HepG2 (cell line): ENCODE data around the gene GRAMD1A. TPM values are rescaled to one million over a fixed set of nuclear protein-coding genes. Genes with fewer than 3 reads are reported as not detected.

Experiments used
- ATAC-seq: fragments of 200-7000 bp; cut with Tn5 transposase; 3 replicates; pipeline ENCODE4 v1.9.1; 2020; ENCODE audit warnings: mild to moderate bottlenecking, moderate library complexity
- BruUV-seq: library from RNA; stranded (reverse); fragments of 400-500 nt; replicated peaks from 2 replicates; lab custom pipeline; 2021; lab: Mats Ljungman, UMichigan
- CTCF ChIA-PET: fragments of 300-600 bp; formaldehyde crosslinking; extraction: SDS; loops from one replicate; lab custom pipeline; 2021; ENCODE audit warnings: low total read pairs, inconsistent platforms, low intra/inter-chr PET ratio; lab: Yijun Ruan, JAX
- POLR2A ChIA-PET: fragments of 350-600 bp; sonication (Branson Sonifier 250); formaldehyde crosslinking; loops from one replicate; lab custom pipeline; 2020; ENCODE audit warnings: antibody characterized with exemption, inconsistent platforms; lab: Yijun Ruan, JAX
- DNase-seq: peaks from one replicate; pipeline ENCODE4 v3.0.0-alpha.2; 2015; ENCODE audit warnings: low spot score
- FAIRE-seq: peaks from 3 replicates; lab custom pipeline; 2011; peaks lifted over from hg19 to GRCh38; lab: Jason Lieb, UNC
- H2AFZ ChIP-seq: one replicate; pipeline ENCODE4 v1.6.1; 2011; ENCODE audit warnings: low read length, inconsistent platforms
- H3K27ac ChIP-seq: fragments of 300-600 bp; 3 replicates; pipeline ENCODE4 v1.8.0; 2011; ENCODE audit warnings: mixed run types, mild to moderate bottlenecking, mixed read lengths, low read length, inconsistent platforms; ENCODE audit not compliant: insufficient read depth; ENCODE audit errors: extremely low read length
- H3K27me3 ChIP-seq, 2 experiments: fragments of 200-600 bp in 1 of 2; 2 replicates in 1 of 2; 3 replicates in 1 of 2; pipeline versions ENCODE4 v1.6.0 to v1.8.0; 2011; ENCODE audit warnings: low read length in 2 of 2, mild to moderate bottlenecking in 2 of 2, moderate library complexity in 2 of 2, inconsistent platforms in 1 of 2; ENCODE audit not compliant: insufficient read depth in 2 of 2, control insufficient read depth in 1 of 2
- H3K36me3 ChIP-seq, 2 experiments: fragments of 200-600 bp in 1 of 2; replicated peaks in 1 of 2; 2 replicates in 1 of 2; 3 replicates in 1 of 2; pipeline versions ENCODE4 v1.5.1 to v1.8.0; 2011; ENCODE audit warnings: low read length in 2 of 2, inconsistent platforms in 1 of 2; ENCODE audit not compliant: insufficient read depth in 2 of 2, control insufficient read depth in 1 of 2
- H3K4me1 ChIP-seq: 2 replicates; pipeline ENCODE4 v1.5.1; 2012; ENCODE audit warnings: low read length, inconsistent platforms; ENCODE audit not compliant: insufficient read depth
- H3K4me2 ChIP-seq: 2 replicates; pipeline ENCODE4 v1.6.0; 2011; ENCODE audit warnings: low read depth, low read length, inconsistent platforms
- H3K4me3 ChIP-seq, 3 experiments: fragments of 200-600 bp in 1 of 3; sonication (generic), shearing (Covaris generic) in 1 of 3; replicated peaks in 1 of 3; 2 replicates each; pipeline ENCODE4 v1.5.1; 2011 to 2016; ENCODE audit warnings: low read length in 3 of 3, inconsistent platforms in 2 of 3, low read depth in 2 of 3, mild to moderate bottlenecking in 2 of 3, control low read depth in 1 of 3, mixed read lengths in 1 of 3; ENCODE audit not compliant: insufficient read depth in 1 of 3
- H3K79me2 ChIP-seq: one replicate; pipeline ENCODE4 v1.6.1; 2011; ENCODE audit warnings: low read length, inconsistent platforms; ENCODE audit not compliant: insufficient read depth
- H3K9ac ChIP-seq: 2 replicates; pipeline ENCODE4 v1.6.0; 2011; ENCODE audit warnings: mild to moderate bottlenecking, low read depth, low read length, inconsistent platforms; ENCODE audit not compliant: insufficient read depth
- H3K9me3 ChIP-seq: 2 replicates; pipeline ENCODE4 v1.5.1; 2012; ENCODE audit warnings: mild to moderate bottlenecking, low read length
- H4K20me1 ChIP-seq: 2 replicates; pipeline ENCODE4 v1.6.0; 2011; ENCODE audit warnings: inconsistent platforms, mild to moderate bottlenecking, low read length, moderate library complexity; ENCODE audit not compliant: insufficient read depth
- BCL3 ChIP-seq: sonication (generic); formaldehyde crosslinking; IDR thresholded peaks from 2 replicates; pipeline ENCODE4 v1.5.1; 2020; ENCODE audit warnings: mild to moderate bottlenecking, missing genetic modification reagents, moderate library complexity
- HHEX ChIP-seq: IDR thresholded peaks from 2 replicates; pipeline ENCODE4 v1.6.1; 2016; ENCODE audit warnings: control low read depth
- MIER2 ChIP-seq: IDR thresholded peaks from 2 replicates; pipeline ENCODE4 v1.6.1; 2016; ENCODE audit warnings: missing biosample characterization, missing genetic modification reagents
- NFKBIZ ChIP-seq: IDR thresholded peaks from 2 replicates; pipeline ENCODE4 v1.6.1; 2018; ENCODE audit warnings: missing genetic modification reagents, missing compliant biosample characterization
- PHF21A ChIP-seq: sonication (generic); formaldehyde crosslinking; IDR thresholded peaks from 2 replicates; pipeline ENCODE4 v1.5.0; 2020; ENCODE audit warnings: mild to moderate bottlenecking, missing genetic modification reagents
- SSRP1 ChIP-seq: IDR thresholded peaks from 2 replicates; pipeline ENCODE4 v1.6.1; 2016; ENCODE audit warnings: control low read depth
- ZC3H13 ChIP-seq: sonication (generic); formaldehyde crosslinking; IDR thresholded peaks from 2 replicates; pipeline ENCODE4 v1.8.1; 2023; ENCODE audit warnings: mild to moderate bottlenecking, missing genetic modification reagents, moderate library complexity
- ZFP1 ChIP-seq: IDR thresholded peaks from 2 replicates; pipeline ENCODE4 v1.6.1; 2016
- ZMYM2 ChIP-seq: sonication (generic); formaldehyde crosslinking; IDR thresholded peaks from 2 replicates; pipeline ENCODE4 v1.8.0; 2022; ENCODE audit warnings: mild to moderate bottlenecking, missing genetic modification reagents
- ZMYM3 ChIP-seq: sonication (generic); formaldehyde crosslinking; IDR thresholded peaks from 2 replicates; pipeline ENCODE4 v1.5.1; 2020; ENCODE audit warnings: mild to moderate bottlenecking, missing genetic modification reagents
- ZNF264 ChIP-seq: sonication (generic); formaldehyde crosslinking; IDR thresholded peaks from 2 replicates; pipeline ENCODE4 v1.4.0; 2020; ENCODE audit warnings: missing genetic modification reagents
- ZNF629 ChIP-seq: sonication (generic); formaldehyde crosslinking; conservative IDR thresholded peaks from 2 replicates; pipeline ENCODE4 v1.5.0; 2020; ENCODE audit warnings: missing genetic modification reagents
- WGBS: methylation state at CpG from one replicate; pipeline ENCODE4 v1.1.6; 2017; ENCODE audit warnings: low lambda C conversion rate; 5-methylcytosine and 5-hydroxymethylcytosine counted together
- in situ Hi-C: cut with HindIII; loops from 2 replicates; pipeline ENCODE4 v1.10.0; 2017; ENCODE audit warnings: low pct_unique_long_range_greater_than_20kb; ENCODE audit not compliant: extremely low pct_ligation_motif_present
- intact Hi-C: fragments of 100-400 bp; cut with micrococcal nuclease; formaldehyde crosslinking; loops from one replicate; pipeline ENCODE4 v1.10.0; 2022; ENCODE audit not compliant: unreplicated experiment
- polyA plus RNA-seq, 8 experiments: library from polyadenylated mRNA; depleted of rRNA in 3 of 8; stranded (reverse) in 7 of 8; unstranded in 1 of 8; fragments of >200 nt; fragmentation: Illumina TruSeq in 4 of 8; extraction: Trizol in 4 of 8; gene quantifications; 2 replicates each; pipeline versions ENCODE4 v1.2.1 to v1.2.3, GENCODE V29; 2011 to 2016; ENCODE audit warnings: low read depth in 4 of 8, missing spikeins in 1 of 8, mixed read lengths in 1 of 8; ENCODE audit not compliant: insufficient read depth in 1 of 8
- total RNA-seq, 5 experiments: library from RNA; depleted of rRNA; stranded (reverse); fragments of >200 nt; fragmentation: Illumina TruSeq; extraction: Trizol; gene quantifications; 2 replicates each; pipeline ENCODE4 v1.2.3, GENCODE V29; 2016; ENCODE audit warnings: low read depth in 1 of 5
- TF ChIP-seq, protein P1 (sequence below): sonication (generic); formaldehyde crosslinking; IDR thresholded peaks from 2 replicates; pipeline ENCODE4 v1.8.1; 2023; ENCODE audit warnings: missing genetic modification reagents, inconsistent platforms, borderline replicate concordance
- TF ChIP-seq, protein P2 (sequence below): sonication (generic); formaldehyde crosslinking; IDR thresholded peaks from 2 replicates; pipeline ENCODE4 v1.4.0; 2020; ENCODE audit warnings: mild to moderate bottlenecking, missing genetic modification reagents
- TF ChIP-seq, protein P3 (sequence below): sonication (generic); formaldehyde crosslinking; conservative IDR thresholded peaks from 2 replicates; pipeline ENCODE4 v1.4.0; 2020; ENCODE audit warnings: missing genetic modification reagents
- TF ChIP-seq, protein P4 (sequence below): sonication (generic); formaldehyde crosslinking; IDR thresholded peaks from 2 replicates; pipeline ENCODE4 v1.8.0; 2023; ENCODE audit warnings: mild to moderate bottlenecking, missing genetic modification reagents

Gene GRAMD1A
- total and polyA plus RNA-seq, 2 of the 13 experiments (the other 11 are each of a cell fraction or from before 2014, with no cell fraction given), result 14.7 to 181 TPM

DNA sequence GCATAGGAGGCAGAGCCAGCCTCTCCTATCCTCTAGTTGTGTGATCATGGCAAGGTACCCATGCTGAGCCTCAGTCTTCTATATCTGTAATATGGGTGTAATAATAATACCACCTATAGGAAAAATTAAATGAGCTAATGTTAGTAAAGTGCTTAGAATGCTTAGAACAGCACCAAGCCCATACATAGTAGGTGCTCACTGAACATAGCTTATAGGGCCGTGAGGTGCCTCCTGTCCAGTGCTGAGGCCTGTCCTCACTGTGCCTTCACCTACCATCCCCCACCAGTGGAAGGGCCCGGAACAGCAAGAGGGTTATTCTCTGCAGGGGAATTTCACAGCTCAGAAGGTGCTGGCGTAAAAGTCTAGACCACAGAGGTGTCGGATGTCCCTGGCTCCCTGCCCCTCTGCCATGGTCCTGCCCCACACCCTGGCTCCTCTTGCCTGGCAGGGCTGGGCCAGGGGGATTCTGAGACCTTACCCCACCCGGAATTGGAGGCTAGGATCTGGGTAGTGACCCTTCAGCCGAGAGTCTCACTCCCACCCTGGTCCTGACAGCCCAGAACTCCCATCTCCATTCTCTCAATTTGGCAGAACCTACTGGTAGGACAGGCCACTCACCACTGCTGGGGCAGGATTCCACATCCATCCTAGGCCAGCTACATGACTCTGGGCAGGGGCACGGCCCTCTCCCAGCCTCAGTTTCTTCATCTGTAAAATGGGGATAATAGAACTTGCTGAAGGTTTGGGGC, 27.9 kb downstream of the GRAMD1A start:
- FAIRE-seq (no peak), ATAC-seq (no peak), DNase-seq (no peak)
- Histone ChIP-seq H3K4me2 (no peak overlapping the region), H3K4me1 (peaks cover 38% of the 10 kb centered on the region), H3K79me2 (no peaks in the 10 kb centered on the region), H3K9me3 (no peaks in the 10 kb centered on the region), H4K20me1 (no peaks in the 10 kb centered on the region), H3K27me3 (peaks cover 0 to 4% of the 10 kb centered on the region in 2 experiments; a peak in 1 of 5 replicates), H3K9ac (no peak overlapping the region), H3K36me3 (peaks cover 13 to 42% of the 10 kb centered on the region in 2 experiments), H2AFZ (no peak overlapping the region), H3K4me3 (no peak overlapping the region), H3K27ac (no peak overlapping the region)
- in situ Hi-C loops, result no loop called here
- BruUV-seq, result no TSS peak
- WGBS, result 90% methylated on average over 5 of the region's 7 CpGs
- CTCF ChIA-PET, result no interaction called here
- POLR2A ChIA-PET, result interaction anchor here (0.8 to 1.7 kb wide), 2 partner anchors 13 to 22 kb away, joined by 3 to 5 read pairs; partner anchors contain the start of gene HPN
- intact Hi-C loops, result no loop called here
- TF ChIP-seq, protein P1, sequence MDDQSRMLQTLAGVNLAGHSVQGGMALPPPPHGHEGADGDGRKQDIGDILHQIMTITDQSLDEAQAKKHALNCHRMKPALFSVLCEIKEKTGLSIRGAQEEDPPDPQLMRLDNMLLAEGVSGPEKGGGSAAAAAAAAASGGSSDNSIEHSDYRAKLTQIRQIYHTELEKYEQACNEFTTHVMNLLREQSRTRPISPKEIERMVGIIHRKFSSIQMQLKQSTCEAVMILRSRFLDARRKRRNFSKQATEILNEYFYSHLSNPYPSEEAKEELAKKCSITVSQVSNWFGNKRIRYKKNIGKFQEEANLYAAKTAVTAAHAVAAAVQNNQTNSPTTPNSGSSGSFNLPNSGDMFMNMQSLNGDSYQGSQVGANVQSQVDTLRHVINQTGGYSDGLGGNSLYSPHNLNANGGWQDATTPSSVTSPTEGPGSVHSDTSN, result no peak
- TF ChIP-seq PHF21A (CRISPR knock-in tag) (no peak), ZFP1 (CRISPR knock-in tag) (no peak), ZMYM2 (CRISPR knock-in tag) (peak; percentile 66), ZC3H13 (CRISPR knock-in tag) (peak; percentile 42; the same call in 1 of the 2 replicates), NFKBIZ (CRISPR knock-in tag) (no peak), HHEX (no peak), BCL3 (CRISPR knock-in tag) (no peak), ZNF264 (CRISPR knock-in tag) (no peak), SSRP1 (CRISPR knock-in tag) (no peak), MIER2 (no peak), ZMYM3 (CRISPR knock-in tag) (peak; percentile 51; the same call in 1 of the 2 replicates), ZNF629 (CRISPR knock-in tag) (peak; percentile 98)
- TF ChIP-seq, protein P2, sequence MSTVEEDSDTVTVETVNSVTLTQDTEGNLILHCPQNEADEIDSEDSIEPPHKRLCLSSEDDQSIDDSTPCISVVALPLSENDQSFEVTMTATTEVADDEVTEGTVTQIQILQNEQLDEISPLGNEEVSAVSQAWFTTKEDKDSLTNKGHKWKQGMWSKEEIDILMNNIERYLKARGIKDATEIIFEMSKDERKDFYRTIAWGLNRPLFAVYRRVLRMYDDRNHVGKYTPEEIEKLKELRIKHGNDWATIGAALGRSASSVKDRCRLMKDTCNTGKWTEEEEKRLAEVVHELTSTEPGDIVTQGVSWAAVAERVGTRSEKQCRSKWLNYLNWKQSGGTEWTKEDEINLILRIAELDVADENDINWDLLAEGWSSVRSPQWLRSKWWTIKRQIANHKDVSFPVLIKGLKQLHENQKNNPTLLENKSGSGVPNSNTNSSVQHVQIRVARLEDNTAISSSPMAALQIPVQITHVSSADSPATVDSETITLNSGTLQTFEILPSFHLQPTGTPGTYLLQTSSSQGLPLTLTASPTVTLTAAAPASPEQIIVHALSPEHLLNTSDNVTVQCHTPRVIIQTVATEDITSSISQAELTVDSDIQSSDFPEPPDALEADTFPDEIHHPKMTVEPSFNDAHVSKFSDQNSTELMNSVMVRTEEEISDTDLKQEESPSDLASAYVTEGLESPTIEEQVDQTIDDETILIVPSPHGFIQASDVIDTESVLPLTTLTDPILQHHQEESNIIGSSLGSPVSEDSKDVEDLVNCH (CRISPR knock-in tag), result no peak
- TF ChIP-seq, protein P3, sequence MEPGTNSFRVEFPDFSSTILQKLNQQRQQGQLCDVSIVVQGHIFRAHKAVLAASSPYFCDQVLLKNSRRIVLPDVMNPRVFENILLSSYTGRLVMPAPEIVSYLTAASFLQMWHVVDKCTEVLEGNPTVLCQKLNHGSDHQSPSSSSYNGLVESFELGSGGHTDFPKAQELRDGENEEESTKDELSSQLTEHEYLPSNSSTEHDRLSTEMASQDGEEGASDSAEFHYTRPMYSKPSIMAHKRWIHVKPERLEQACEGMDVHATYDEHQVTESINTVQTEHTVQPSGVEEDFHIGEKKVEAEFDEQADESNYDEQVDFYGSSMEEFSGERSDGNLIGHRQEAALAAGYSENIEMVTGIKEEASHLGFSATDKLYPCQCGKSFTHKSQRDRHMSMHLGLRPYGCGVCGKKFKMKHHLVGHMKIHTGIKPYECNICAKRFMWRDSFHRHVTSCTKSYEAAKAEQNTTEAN (CRISPR knock-in tag), result no peak
- TF ChIP-seq, protein P4, sequence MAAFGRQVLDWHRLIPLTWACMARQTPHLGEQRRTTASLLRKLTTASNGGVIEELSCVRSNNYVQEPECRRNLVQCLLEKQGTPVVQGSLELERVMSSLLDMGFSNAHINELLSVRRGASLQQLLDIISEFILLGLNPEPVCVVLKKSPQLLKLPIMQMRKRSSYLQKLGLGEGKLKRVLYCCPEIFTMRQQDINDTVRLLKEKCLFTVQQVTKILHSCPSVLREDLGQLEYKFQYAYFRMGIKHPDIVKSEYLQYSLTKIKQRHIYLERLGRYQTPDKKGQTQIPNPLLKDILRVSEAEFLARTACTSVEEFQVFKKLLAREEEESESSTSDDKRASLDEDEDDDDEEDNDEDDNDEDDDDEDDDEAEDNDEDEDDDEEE (CRISPR knock-in tag), result no peak
